ENCODE measurements around the gene ATP11B.

DNA sequence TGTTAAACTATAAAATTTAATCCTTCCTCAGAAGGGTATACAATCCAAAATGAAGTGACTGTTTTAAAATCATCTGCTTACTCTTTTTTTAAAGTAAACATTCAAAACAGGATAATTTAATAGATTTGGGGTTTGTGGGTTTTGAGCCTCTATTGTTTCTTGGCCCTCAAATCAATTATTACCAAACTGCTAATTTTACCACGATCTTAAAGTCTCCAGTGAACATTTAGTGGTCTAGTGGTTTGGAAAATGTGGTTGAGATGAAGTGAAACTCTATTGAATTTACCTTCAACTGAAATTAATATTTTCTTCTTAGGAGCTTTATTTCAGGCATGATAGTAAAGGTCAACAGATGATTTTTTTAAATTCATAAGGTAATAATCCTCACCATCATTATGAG is 11.2 kb upstream of the ATP11B start:
- TF ChIP-seq, protein P1, sequence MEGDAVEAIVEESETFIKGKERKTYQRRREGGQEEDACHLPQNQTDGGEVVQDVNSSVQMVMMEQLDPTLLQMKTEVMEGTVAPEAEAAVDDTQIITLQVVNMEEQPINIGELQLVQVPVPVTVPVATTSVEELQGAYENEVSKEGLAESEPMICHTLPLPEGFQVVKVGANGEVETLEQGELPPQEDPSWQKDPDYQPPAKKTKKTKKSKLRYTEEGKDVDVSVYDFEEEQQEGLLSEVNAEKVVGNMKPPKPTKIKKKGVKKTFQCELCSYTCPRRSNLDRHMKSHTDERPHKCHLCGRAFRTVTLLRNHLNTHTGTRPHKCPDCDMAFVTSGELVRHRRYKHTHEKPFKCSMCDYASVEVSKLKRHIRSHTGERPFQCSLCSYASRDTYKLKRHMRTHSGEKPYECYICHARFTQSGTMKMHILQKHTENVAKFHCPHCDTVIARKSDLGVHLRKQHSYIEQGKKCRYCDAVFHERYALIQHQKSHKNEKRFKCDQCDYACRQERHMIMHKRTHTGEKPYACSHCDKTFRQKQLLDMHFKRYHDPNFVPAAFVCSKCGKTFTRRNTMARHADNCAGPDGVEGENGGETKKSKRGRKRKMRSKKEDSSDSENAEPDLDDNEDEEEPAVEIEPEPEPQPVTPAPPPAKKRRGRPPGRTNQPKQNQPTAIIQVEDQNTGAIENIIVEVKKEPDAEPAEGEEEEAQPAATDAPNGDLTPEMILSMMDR (IDR thresholded peaks at IDR 0.05): no peak
- no peak for TF ChIP-seq POLR2A (IDR thresholded peaks at IDR 0.05)
